ENCODE measurements around the gene OXSR1.

GRCh38 chr3:38276081-38276916, 111.0 kb downstream of the OXSR1 start:
- TF ChIP-seq CTCF (IDR thresholded peaks at IDR 0.05): no peak
- no peak for TF ChIP-seq EP300 (IDR thresholded peaks at IDR 0.05)
- no peak for TF ChIP-seq POLR2A (IDR thresholded peaks at IDR 0.05)
